ENCODE results near the gene WDFY2. TPM values are rescaled to one million over a fixed set of nuclear protein-coding genes. Genes with fewer than 3 reads are reported as not detected.
A peak's percentile ranks its signal among the peaks of the same experiment; 100 is the strongest.

Gene WDFY2
- polyA plus RNA-seq, 3 donors: 6.5 to 40.1 (median 9.1) TPM

GRCh38 chr13:51801631-51802099 is 217.4 kb downstream of the WDFY2 start:
- H3K36me3 Mint-ChIP-seq: peaks cover 16% of the 10 kb centered on the region in 2 donors
- H3K4me3 Mint-ChIP-seq: no peak overlapping the region
- intact Hi-C loops (cut with micrococcal nuclease): loop anchor here (5.0 to 10.0 kb wide), 4 partner anchors 167 to 1867 kb away; partner anchors contain the start of genes INTS6 (in 2 of the 2) and SPRYD7 (in 1 of the 2)
- Histone ChIP-seq H3K36me3 (replicated peaks in 1 of 2; ENCODE audit: control insufficient read depth in 1 of 2, insufficient read depth in 2 of 2, low read length in 2 of 2) (no peaks in the 10 kb centered on the region), H3K79me2 (ENCODE audit: insufficient read depth, low read length) (no peaks in the 10 kb centered on the region), H3K9me3 (replicated peaks in 1 of 2; ENCODE audit: control insufficient read depth in 1 of 2, insufficient read depth in 1 of 2, low read length in 2 of 2) (no peaks in the 10 kb centered on the region), H2AFZ (ENCODE audit: insufficient read depth, low read depth, low read length, poor library complexity, severe bottlenecking) (no peak overlapping the region), H3K9ac (ENCODE audit: insufficient read depth, low read length, poor library complexity, severe bottlenecking) (no peak overlapping the region), H3K4me1 (ENCODE audit: control insufficient read depth in 1 of 2, insufficient read depth in 2 of 2, low read length in 2 of 2) (peaks cover 32 to 38% of the 10 kb centered on the region in 2 donors), H4K20me1 (ENCODE audit: insufficient read depth, low read length) (no peaks in the 10 kb centered on the region), H3K4me3 (replicated peaks in 1 of 3; ENCODE audit: low read depth in 2 of 3, low read length in 3 of 3) (no peak overlapping the region), H3K27me3 (ENCODE audit: control insufficient read depth in 2 of 2, insufficient read depth in 2 of 2, low read length in 2 of 2) (peaks cover 0 to 3% of the 10 kb centered on the region in 2 donors), H3K27ac (ENCODE audit: low read depth in 1 of 2, low read length in 2 of 2) (peak overlapping the region in 1 of 2 donors; percentile 95), H3K4me2 (replicated peaks; ENCODE audit: extremely low read depth, low read length, poor library complexity, severe bottlenecking) (no peak overlapping the region)
- TF ChIP-seq, protein P1, sequence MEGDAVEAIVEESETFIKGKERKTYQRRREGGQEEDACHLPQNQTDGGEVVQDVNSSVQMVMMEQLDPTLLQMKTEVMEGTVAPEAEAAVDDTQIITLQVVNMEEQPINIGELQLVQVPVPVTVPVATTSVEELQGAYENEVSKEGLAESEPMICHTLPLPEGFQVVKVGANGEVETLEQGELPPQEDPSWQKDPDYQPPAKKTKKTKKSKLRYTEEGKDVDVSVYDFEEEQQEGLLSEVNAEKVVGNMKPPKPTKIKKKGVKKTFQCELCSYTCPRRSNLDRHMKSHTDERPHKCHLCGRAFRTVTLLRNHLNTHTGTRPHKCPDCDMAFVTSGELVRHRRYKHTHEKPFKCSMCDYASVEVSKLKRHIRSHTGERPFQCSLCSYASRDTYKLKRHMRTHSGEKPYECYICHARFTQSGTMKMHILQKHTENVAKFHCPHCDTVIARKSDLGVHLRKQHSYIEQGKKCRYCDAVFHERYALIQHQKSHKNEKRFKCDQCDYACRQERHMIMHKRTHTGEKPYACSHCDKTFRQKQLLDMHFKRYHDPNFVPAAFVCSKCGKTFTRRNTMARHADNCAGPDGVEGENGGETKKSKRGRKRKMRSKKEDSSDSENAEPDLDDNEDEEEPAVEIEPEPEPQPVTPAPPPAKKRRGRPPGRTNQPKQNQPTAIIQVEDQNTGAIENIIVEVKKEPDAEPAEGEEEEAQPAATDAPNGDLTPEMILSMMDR (IDR thresholded peaks at IDR 0.05): no peak
- H3K9me3 Mint-ChIP-seq: peaks cover 0 to 2% (median 0%) of the 10 kb centered on the region in 7 donors
- DNase-seq: peak; percentile 35 to 59 (median 47)
- peak overlapping the region; percentile 13 to 98 (median 96) for H3K27ac Mint-ChIP-seq
- H3K4me1 Mint-ChIP-seq: peaks cover 44% of the 10 kb centered on the region
- WGBS (ENCODE audit: insufficient coverage): 11% methylated on average over 2 of the region's 7 CpGs
- H3K27me3 Mint-ChIP-seq (ENCODE audit: low read depth in 3 of 3): peaks cover 2 to 25% (median 14%) of the 10 kb centered on the region in 3 donors

DNA sequence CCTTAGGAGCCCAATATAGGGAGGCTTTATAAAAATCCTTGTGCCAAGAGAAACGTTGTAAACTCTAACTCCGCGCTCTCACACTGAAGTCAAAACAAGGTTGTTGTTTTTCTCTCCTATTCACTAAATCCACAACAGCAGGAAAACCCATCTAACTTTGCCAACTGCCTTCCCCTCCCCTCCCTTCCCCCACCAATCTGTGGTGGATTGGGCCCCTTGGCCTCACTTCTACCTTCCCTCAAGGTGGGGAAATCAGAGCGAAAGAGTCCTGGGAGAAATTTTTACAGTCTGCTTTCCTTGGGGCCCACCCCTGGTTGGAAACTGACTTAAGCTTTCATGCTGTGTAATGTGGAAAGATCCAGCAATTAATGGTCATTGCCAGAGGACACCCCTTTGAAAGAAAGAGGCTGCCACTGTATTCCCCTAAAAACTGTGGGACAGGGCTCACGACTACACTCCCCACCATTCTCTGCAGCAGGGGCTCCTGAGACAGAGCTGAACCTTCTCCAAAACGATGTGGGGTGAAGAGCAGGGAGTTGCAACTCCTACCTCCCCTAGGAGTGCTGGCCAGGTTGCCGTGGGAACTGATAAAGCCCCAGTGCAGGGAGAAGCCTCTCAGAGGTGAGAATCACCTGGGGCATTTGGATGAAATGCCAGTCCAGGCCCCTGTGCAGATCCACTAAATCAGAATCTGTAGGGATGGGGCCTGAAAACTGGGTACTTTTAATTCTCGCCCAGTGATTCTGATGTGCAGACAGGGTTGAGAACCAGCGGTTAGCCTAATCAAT is 218.6 kb downstream of the WDFY2 start:
- intact Hi-C loops (cut with micrococcal nuclease): loop anchor here (5.0 to 10.0 kb wide), 4 partner anchors 168 to 1868 kb away; partner anchors contain the start of genes INTS6 (in 2 of the 2) and SPRYD7 (in 1 of the 2)
- H3K4me1 Mint-ChIP-seq: peaks cover 46% of the 10 kb centered on the region
- 60% methylated on average over 5 of the region's 9 CpGs for WGBS (ENCODE audit: insufficient coverage)
- Histone ChIP-seq H3K27me3 (ENCODE audit: control insufficient read depth in 2 of 2, insufficient read depth in 2 of 2, low read length in 2 of 2) (peaks cover 0 to 3% of the 10 kb centered on the region in 2 donors), H4K20me1 (ENCODE audit: insufficient read depth, low read length) (no peaks in the 10 kb centered on the region), H3K4me3 (replicated peaks in 1 of 3; ENCODE audit: low read depth in 2 of 3, low read length in 3 of 3) (peak overlapping the region; percentile 73 to 81 (median 79)), H3K36me3 (replicated peaks in 1 of 2; ENCODE audit: control insufficient read depth in 1 of 2, insufficient read depth in 2 of 2, low read length in 2 of 2) (no peaks in the 10 kb centered on the region), H3K4me1 (ENCODE audit: control insufficient read depth in 1 of 2, insufficient read depth in 2 of 2, low read length in 2 of 2) (peaks cover 32 to 38% of the 10 kb centered on the region in 2 donors), H3K9ac (ENCODE audit: insufficient read depth, low read length, poor library complexity, severe bottlenecking) (peak overlapping the region; percentile 97), H3K4me2 (replicated peaks; ENCODE audit: extremely low read depth, low read length, poor library complexity, severe bottlenecking) (peak overlapping the region; percentile 77), H3K79me2 (ENCODE audit: insufficient read depth, low read length) (no peaks in the 10 kb centered on the region), H3K27ac (ENCODE audit: low read depth in 1 of 2, low read length in 2 of 2) (peak overlapping the region; percentile 81 to 95), H3K9me3 (replicated peaks in 1 of 2; ENCODE audit: control insufficient read depth in 1 of 2, insufficient read depth in 1 of 2, low read length in 2 of 2) (no peaks in the 10 kb centered on the region), H2AFZ (ENCODE audit: insufficient read depth, low read depth, low read length, poor library complexity, severe bottlenecking) (peak overlapping the region; percentile 70)
- H3K27ac Mint-ChIP-seq: peak overlapping the region; percentile 96 to 98 (median 97)
- peaks cover 7 to 12% of the 10 kb centered on the region in 2 donors for H3K36me3 Mint-ChIP-seq
- H3K9me3 Mint-ChIP-seq: peaks cover 0 to 2% (median 0%) of the 10 kb centered on the region in 7 donors
- no peak for DNase-seq
- H3K4me3 Mint-ChIP-seq: peak overlapping the region; percentile 79 to 86
- TF ChIP-seq, protein P1 (IDR thresholded peaks at IDR 0.05): no peak
- H3K27me3 Mint-ChIP-seq (ENCODE audit: low read depth in 3 of 3): peaks cover 2 to 26% (median 10%) of the 10 kb centered on the region in 3 donors
